Mucosa of rectum (tissue), 2 donors: Measurements from ENCODE around the gene KRT71.

Experiments
- H3K27ac ChIP-seq, 2 donors: one replicate each; pipeline ENCODE4 v1.7.0; 2013; ENCODE audit warnings: inconsistent platforms in 2 of 2, low read depth in 2 of 2, low read length in 2 of 2
- H3K27me3 ChIP-seq, 2 donors: one replicate each; pipeline ENCODE4 v1.7.0; 2013; ENCODE audit warnings: low read length in 2 of 2; ENCODE audit not compliant: control insufficient read depth in 2 of 2, insufficient read depth in 2 of 2
- H3K36me3 ChIP-seq, 2 donors: one replicate each; pipeline ENCODE4 v1.7.0; 2013; ENCODE audit warnings: low read length in 2 of 2; ENCODE audit not compliant: control insufficient read depth in 2 of 2, insufficient read depth in 2 of 2
- H3K4me1 ChIP-seq, 2 donors: one replicate each; pipeline ENCODE4 v1.7.0; 2013; ENCODE audit warnings: low read length in 2 of 2, mild to moderate bottlenecking in 1 of 2; ENCODE audit not compliant: control insufficient read depth in 2 of 2, insufficient read depth in 2 of 2
- H3K4me3 ChIP-seq, 2 donors: one replicate each; pipeline ENCODE4 v1.7.0; 2013; ENCODE audit warnings: low read length in 2 of 2
- H3K9ac ChIP-seq, 2 donors: one replicate each; pipeline ENCODE4 v1.7.0; 2013; ENCODE audit warnings: low read length in 2 of 2, low read depth in 1 of 2, mild to moderate bottlenecking in 1 of 2
- H3K9me3 ChIP-seq, 2 donors: one replicate each; pipeline ENCODE4 v1.7.0; 2013; ENCODE audit warnings: low read length in 2 of 2; ENCODE audit not compliant: control insufficient read depth in 2 of 2
- donor health status: healthy.
- donor health status: Normal muscosa, but diverticular disease.

The KRT71 gene

GRCh38 chr12:52578469-52578868 lies 25.5 kb upstream of the KRT71 start:
- no peaks in the 10 kb centered on the region for H3K4me1 ChIP-seq
- H3K36me3 ChIP-seq, result no peaks in the 10 kb centered on the region
- no peak overlapping the region for H3K4me3 ChIP-seq
- no peak overlapping the region for H3K9ac ChIP-seq
- no peak overlapping the region for H3K27ac ChIP-seq
- H3K27me3 ChIP-seq, result no peaks in the 10 kb centered on the region
- H3K9me3 ChIP-seq, result no peaks in the 10 kb centered on the region

GRCh38 chr12:52577316-52577715 lies 24.4 kb upstream of the KRT71 start:
- H3K9me3 ChIP-seq, result no peaks in the 10 kb centered on the region
- no peaks in the 10 kb centered on the region for H3K4me1 ChIP-seq
- H3K4me3 ChIP-seq, result no peak overlapping the region
- no peaks in the 10 kb centered on the region for H3K27me3 ChIP-seq
- no peak overlapping the region for H3K27ac ChIP-seq
- H3K36me3 ChIP-seq, result no peaks in the 10 kb centered on the region
- no peak overlapping the region for H3K9ac ChIP-seq

- no peak overlapping the region for H3K4me3 ChIP-seq
- H3K9me3 ChIP-seq, result no peaks in the 10 kb centered on the region
- no peaks in the 10 kb centered on the region for H3K4me1 ChIP-seq
- H3K36me3 ChIP-seq, result no peaks in the 10 kb centered on the region
- no peak overlapping the region for H3K27ac ChIP-seq
- H3K27me3 ChIP-seq, result no peaks in the 10 kb centered on the region
- H3K9ac ChIP-seq, result no peak overlapping the region
Measured at GRCh38 chr12:52575948-52576347, 23.0 kb upstream of the KRT71 start.

GRCh38 chr12:52575256-52575655 lies 22.3 kb upstream of the KRT71 start:
- Histone ChIP-seq H3K4me3 (no peak overlapping the region), H3K27me3 (no peaks in the 10 kb centered on the region), H3K9me3 (no peaks in the 10 kb centered on the region)

GRCh38 chr12:52573743-52574142 lies 20.8 kb upstream of the KRT71 start, which contains the start of gene KRT74:
KRT74 (minus strand) TSS chr12:52573843; CDS start chr12:52573777, 66 bp downstream.
- Histone ChIP-seq H3K36me3 (no peaks in the 10 kb centered on the region), H3K27me3 (no peaks in the 10 kb centered on the region), H3K4me1 (no peaks in the 10 kb centered on the region), H3K27ac (no peak within 1 kb of the TSS), H3K9ac (no peak within 1 kb of the TSS), H3K4me3 (no peak within 1 kb of the TSS), H3K9me3 (no peaks in the 10 kb centered on the region)

More at GRCh38 chr12:52575256-52575655, 22.3 kb upstream of the KRT71 start:
- Histone ChIP-seq H3K36me3 (no peaks in the 10 kb centered on the region), H3K9ac (no peak overlapping the region), H3K4me1 (no peaks in the 10 kb centered on the region), H3K27ac (no peak overlapping the region)

- H3K27ac ChIP-seq, result no peak overlapping the region
- H3K27me3 ChIP-seq, result no peaks in the 10 kb centered on the region
- no peaks in the 10 kb centered on the region for H3K36me3 ChIP-seq
- H3K9me3 ChIP-seq, result no peaks in the 10 kb centered on the region
- H3K9ac ChIP-seq, result no peak overlapping the region
- H3K4me1 ChIP-seq, result no peaks in the 10 kb centered on the region
- no peak overlapping the region for H3K4me3 ChIP-seq
Measured at GRCh38 chr12:52573306-52573705, 20.4 kb upstream of the KRT71 start.

GRCh38 chr12:52570511-52570910 lies 17.6 kb upstream of the KRT71 start:
- no peaks in the 10 kb centered on the region for H3K36me3 ChIP-seq
- no peak overlapping the region for H3K9ac ChIP-seq
- H3K4me3 ChIP-seq, result no peak overlapping the region
- no peaks in the 10 kb centered on the region for H3K4me1 ChIP-seq
- H3K27me3 ChIP-seq, result no peaks in the 10 kb centered on the region
- no peaks in the 10 kb centered on the region for H3K9me3 ChIP-seq
- H3K27ac ChIP-seq, result no peak overlapping the region

- H3K9me3 ChIP-seq, result no peaks in the 10 kb centered on the region
- no peak overlapping the region for H3K9ac ChIP-seq
- H3K27ac ChIP-seq, result no peak overlapping the region
- no peak overlapping the region for H3K4me3 ChIP-seq
- H3K36me3 ChIP-seq, result no peaks in the 10 kb centered on the region
- H3K27me3 ChIP-seq, result no peaks in the 10 kb centered on the region
- H3K4me1 ChIP-seq, result no peaks in the 10 kb centered on the region
Measured at GRCh38 chr12:52568111-52568510, 15.2 kb upstream of the KRT71 start.

- H3K27ac ChIP-seq, result no peak overlapping the region
- H3K27me3 ChIP-seq, result no peaks in the 10 kb centered on the region
- H3K9me3 ChIP-seq, result no peaks in the 10 kb centered on the region
- no peak overlapping the region for H3K9ac ChIP-seq
- no peaks in the 10 kb centered on the region for H3K36me3 ChIP-seq
- H3K4me3 ChIP-seq, result no peak overlapping the region
- H3K4me1 ChIP-seq, result no peaks in the 10 kb centered on the region
Measured at GRCh38 chr12:52566847-52567291, 13.9 kb upstream of the KRT71 start.

GRCh38 chr12:52564582-52564981 lies 11.6 kb upstream of the KRT71 start:
- no peaks in the 10 kb centered on the region for H3K9me3 ChIP-seq
- no peaks in the 10 kb centered on the region for H3K27me3 ChIP-seq
- no peak overlapping the region for H3K27ac ChIP-seq
- H3K36me3 ChIP-seq, result no peaks in the 10 kb centered on the region
- no peak overlapping the region for H3K9ac ChIP-seq
- H3K4me1 ChIP-seq, result no peaks in the 10 kb centered on the region
- H3K4me3 ChIP-seq, result no peak overlapping the region

GRCh38 chr12:52561880-52562449 lies 9.0 kb upstream of the KRT71 start:
- Histone ChIP-seq H3K4me1 (no peaks in the 10 kb centered on the region), H3K9ac (no peak overlapping the region), H3K36me3 (no peaks in the 10 kb centered on the region), H3K27ac (no peak overlapping the region), H3K4me3 (no peak overlapping the region), H3K27me3 (no peaks in the 10 kb centered on the region), H3K9me3 (no peaks in the 10 kb centered on the region)
